ENCODE measurements around the gene ALOX15B. TPM values are rescaled to one million over a fixed set of nuclear protein-coding genes. Genes with fewer than 3 reads are reported as not detected.
"Not testable (repeated sequence)": the region's sequence is repeated elsewhere in the genome, so short reads cannot be mapped to it uniquely, and the experiment has no call there.

The ALOX15B gene
- total RNA-seq, 1 donor from 2014 or later, result not detected

DNA sequence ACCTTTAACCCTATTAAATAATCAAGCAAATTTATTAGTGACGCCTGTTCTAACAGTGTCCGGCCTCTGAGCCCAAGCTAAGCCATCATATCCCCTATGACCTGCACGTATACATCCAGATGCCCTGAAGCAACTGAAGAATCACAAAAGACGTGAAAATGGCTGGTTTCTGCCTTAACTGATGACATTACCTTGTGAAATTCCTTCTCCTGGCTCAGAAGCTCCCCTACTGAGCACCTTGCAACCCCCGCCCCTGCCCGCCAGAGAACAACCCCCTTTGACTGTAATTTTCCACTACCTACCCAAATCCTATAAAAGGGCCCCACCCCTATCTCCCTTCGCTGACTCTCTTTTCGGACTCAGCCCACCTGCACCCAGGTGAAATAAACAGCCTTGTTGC, 23.0 kb downstream of the ALOX15B start:
- DNase-seq (ENCODE audit: low spot score), result not testable (repeated sequence)

DNA sequence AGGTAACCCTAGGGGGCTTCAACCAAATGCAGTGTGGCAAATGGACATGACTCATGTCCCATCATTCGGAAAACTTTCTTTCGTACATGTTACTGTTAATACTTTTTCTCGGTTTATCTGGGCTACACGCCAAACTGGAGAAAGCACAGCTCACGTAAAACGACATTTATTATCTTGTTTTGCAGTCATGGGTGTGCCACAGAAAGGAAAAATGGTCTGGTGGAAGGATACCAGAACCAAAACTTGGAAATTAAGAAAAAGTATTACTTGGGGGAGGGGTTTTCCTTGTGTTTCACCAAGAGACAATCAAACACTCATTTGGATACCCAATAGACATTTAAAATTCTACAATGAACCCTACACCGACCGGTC, 23.6 kb downstream of the ALOX15B start:
- peak; percentile 58 for DNase-seq (ENCODE audit: low spot score)

DNA sequence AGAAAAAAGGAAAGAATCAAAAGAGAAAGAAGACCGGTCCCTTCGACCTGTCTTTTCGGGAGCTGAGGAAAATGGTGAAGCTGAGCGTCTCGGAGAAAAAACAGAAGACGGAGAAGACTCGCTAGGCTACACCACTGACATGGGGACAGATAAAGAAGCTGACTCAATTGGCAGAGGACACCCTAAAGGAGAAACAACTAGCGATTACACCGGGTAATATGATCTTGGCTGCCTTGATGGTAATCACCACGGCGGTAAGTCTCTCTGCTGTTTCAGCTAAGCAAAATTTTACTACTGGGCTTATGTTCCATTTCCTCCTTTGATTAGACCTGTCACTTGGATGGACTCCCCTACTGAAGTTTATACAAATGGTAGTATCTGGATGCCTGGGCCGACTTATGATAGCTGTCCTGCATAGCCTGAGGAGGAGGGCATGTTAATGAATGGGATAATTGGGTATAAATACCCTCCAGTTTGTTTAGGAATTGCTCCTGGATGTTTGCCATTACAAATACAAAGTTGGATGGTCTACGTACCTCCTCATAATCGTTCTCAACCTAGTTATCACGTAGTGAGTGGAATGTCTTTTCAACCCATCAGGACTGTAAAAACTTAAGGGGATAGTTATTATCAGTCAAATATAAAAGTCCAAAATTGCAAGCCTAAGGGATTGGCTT, 24.1 kb downstream of the ALOX15B start:
- no peak for DNase-seq (ENCODE audit: low spot score)

DNA sequence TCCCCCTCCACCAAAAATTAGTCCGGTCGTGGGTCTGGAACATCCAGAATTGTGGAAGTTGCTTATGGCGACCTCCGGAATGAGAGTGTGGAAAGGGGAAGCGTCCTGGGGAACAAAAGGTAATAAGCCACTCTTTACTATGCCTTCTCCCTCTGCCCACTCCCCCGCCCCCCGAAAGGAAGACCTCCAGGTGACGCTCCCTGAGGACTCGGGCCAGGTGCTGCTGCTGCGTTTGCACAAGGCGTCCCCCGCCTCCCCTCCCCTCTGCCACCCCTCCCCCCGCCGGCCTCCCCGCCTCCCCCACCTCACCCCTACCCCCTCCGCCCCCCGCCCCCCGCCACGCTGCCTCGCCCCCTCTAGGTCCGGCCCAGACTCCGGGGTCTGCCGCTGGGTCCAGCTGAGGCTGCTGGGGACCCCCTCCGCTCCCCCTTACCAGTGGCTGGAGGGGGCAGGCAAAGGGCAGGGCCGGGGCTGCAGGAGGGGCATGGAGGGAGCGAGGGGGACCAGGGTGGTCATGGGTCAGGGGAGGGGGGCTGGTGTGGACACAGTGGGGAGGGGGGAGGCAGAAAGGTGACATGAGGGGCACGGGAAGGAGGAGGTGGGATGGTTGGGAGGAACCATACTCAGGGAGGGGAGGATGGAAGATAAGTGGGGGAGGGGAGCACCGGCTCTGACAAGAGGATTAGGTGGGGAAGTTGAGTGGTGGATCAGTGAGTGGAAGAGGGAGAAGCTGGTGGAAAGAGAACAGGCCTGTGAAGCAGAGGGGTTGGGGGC, 25.1 kb downstream of the ALOX15B start:
- DNase-seq (ENCODE audit: low spot score), result no peak

DNA sequence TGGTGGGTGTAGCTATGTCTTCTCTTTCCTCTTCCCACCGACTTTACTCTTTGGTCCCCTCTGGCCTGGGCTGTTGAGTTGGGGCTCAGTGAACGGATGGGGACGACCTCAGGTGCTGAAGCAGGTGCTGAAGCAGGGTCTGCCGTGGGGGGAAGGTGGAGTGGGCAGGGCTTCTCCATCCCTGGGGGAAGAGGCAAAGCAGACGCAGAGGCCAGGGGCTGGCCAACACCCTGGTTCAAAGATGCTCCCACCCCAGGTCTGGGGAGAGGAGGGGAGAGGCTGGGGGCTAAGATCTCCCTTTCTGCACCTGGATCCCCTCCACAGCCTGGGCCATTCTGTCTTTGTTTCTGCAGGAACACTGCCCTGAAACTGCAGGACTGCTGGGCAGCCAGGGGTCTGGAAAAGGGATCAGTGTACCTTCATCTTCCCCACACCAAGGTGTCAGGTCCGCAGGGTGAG, 25.7 kb downstream of the ALOX15B start:
- no peak for DNase-seq (ENCODE audit: low spot score)

DNA sequence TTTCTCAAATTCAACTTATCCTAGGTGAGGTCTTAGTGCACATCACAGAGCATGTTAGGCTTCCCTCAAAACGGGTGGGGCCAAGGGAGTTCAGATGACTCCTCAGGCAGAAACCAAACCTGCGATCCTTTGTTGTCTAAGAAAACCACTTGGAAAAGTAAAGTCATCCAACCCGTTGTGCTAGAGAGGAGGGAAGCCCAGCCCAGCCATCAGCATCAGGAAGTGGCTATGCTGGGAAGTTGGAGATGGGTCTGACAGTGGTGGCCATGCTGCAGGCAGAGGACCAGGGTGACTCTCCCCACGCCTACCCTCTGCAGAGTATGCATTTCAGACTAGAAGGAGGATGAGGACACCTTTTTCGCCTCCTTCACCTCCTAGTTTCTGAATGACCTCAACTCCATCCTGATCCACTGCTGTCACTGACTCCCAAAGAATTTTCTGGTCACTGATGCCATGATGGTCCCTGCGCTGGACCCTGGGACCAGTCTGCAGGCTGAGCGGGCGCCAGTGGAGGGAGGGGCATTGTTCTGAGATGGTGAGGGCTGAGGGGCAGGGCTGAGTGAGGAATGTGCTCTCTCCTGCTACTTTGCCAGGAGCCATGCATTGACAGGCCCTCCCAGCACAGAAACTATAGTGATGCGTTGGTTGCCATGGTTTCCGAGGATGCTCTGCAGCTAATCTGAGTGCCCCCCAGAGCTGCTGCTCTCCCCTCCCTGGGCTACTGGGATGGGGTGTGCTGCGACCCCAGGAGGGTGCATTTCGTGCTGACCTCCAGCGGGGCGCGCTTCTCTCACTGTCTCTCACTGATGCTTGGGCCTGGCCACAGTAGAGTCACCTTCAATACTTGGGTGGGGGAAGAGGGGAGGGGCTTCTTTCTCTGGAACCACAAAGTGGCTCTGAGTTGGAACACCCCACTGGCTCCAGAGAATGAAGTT, 28.2 kb downstream of the ALOX15B start:
- no peak for DNase-seq (ENCODE audit: low spot score)

DNA sequence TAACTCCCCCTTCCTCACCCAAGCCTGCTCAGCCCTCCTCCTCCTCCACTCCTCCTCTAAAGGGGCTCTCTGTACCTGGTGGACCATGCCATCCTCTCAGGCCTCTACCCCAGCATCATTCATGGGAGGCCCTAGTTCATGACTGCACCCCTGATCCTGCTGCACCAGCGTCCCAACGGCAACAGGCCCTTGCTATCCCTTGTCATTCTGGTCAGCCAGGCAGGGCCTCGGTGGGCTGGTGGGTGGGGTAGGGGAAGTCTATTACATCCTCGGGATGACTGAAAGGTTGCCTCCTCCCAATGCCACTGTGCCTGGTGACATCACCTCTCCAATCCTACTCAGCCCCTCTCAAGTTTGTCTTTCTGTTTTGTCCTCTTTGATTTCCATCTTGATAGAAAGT, 28.9 kb downstream of the ALOX15B start:
- no peak for DNase-seq (ENCODE audit: low spot score)

DNA sequence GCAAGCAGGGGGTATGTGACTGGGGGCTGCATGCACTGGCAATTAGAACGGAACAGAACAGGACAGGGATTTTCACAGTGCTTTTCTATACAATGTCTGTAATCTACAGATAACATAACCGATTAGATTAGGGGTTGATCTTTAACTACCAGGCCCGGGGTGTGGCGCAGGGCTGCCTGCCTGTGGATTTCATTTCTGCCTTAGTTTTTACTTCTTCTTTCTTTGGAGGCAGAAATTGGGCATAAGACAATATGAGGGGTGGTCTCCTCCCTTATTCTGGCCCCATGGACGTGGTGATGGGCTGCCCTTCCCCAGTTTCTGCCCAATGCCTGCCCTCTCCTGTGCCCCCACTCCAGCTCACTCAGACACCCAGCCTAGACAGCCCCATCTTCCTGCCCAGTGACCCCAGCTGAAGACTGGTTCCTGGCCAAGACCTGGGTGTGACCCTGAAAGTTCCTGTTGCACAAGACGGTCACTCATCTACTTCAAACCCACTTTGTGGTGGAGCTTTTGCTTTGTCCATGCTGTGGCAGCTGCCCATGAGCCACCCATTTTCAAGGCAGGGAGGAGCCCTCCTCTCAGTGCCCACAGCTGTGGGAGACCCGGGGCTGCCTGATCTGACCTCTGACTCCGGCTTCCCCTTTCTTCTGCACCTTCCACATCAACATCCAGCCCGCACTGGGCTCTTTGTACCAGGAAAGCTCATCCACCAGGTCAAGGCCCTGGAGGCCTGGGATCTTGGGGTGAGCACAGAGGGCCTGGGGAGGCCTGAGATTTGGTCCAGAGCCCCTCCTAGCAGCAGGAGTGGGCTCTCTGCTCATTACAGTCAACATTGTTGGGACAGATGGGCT, 30.1 kb downstream of the ALOX15B start:
- no peak for DNase-seq (ENCODE audit: low spot score)

DNA sequence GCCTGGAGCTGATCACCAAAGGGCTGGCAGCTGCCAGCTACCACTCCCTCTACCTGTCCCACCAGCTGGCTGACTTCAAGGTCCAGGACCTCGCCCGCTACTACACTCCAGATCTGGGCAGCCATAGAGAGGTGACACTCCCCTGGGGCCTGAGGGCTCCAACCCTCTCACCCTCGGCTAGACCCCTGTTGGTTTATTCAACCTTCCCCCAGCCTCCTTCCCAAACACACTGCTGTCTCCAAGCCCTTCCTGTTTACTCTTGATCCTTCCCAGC, 30.7 kb downstream of the ALOX15B start:
- DNase-seq (ENCODE audit: low spot score), result no peak

DNA sequence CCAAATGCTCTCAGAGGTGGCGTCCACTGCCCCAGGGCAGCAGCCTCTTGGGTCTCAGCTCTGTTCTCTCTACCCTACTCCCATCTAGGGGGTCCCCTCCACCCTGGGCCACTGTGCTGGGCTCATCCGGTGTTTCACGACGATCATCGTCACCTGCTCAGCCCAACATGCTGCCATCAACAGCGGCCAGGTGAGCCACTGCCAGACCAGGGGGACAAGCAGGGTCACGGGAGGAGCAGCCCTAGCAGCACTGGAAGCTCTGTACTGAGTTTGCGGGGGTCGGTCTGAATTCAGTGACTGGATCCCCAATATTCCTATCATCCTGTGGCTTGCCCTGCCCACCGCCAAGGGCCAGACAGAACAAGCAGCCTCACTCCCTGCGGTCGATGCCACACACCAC, 32.6 kb downstream of the ALOX15B start:
- DNase-seq (ENCODE audit: low spot score), result no peak

DNA sequence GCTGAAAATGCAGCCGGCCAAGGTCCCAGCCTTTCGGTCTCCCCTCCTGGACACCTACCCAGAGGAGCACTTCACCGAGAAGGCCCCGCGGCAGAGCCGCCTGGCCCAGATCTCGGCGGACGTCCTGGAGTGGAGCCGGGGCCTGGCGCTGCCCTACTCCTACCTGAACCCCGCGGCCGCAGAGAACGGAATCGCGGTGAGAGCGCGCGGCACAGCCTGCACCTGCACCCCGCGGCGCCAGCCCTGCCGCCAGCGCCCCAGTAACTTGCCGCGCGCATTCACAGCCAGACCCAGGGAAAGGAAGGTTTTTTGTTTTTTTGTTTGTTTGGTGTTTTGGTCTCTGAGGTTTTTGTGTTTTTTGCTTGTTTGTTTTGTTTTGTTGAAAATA, 33.5 kb downstream of the ALOX15B start:
- no peak for DNase-seq (ENCODE audit: low spot score)

DNA sequence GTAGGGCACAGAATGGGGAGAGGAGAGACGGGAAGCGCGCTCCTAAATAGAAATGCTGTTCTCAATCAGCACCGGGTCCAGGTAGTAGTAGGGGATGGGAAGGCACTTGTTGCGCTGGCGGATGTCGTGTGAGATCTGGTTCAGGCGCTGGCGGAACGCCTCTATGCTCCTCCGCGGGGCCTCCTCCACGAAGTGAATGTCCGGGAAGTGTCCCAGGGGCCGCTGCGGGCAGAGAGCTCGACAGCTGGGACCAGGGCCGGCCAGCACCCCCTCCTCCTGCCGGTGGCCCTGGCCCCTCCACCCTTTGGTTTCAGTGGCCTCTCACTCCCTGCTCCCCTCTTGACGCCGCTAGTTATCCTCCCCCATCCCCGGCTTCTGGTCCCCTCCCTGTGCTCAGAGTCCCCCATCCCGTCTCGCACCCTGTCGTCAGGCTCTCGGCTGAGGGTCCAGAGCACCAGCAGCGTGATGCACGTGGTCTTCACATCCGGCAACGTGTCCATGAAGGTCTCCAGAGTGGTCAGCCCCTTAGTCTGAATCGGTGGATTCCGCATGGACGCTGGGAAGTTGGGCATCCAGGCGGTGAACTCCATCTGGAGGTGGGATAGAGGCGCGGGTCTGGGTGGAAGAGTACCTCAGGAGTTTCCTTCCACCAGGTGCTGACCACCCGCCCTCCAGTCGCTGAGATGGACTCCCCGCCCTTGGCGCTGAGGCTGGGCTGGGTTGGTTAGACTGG, 34.0 kb downstream of the ALOX15B start:
- DNase-seq (ENCODE audit: low spot score), result no peak

DNA sequence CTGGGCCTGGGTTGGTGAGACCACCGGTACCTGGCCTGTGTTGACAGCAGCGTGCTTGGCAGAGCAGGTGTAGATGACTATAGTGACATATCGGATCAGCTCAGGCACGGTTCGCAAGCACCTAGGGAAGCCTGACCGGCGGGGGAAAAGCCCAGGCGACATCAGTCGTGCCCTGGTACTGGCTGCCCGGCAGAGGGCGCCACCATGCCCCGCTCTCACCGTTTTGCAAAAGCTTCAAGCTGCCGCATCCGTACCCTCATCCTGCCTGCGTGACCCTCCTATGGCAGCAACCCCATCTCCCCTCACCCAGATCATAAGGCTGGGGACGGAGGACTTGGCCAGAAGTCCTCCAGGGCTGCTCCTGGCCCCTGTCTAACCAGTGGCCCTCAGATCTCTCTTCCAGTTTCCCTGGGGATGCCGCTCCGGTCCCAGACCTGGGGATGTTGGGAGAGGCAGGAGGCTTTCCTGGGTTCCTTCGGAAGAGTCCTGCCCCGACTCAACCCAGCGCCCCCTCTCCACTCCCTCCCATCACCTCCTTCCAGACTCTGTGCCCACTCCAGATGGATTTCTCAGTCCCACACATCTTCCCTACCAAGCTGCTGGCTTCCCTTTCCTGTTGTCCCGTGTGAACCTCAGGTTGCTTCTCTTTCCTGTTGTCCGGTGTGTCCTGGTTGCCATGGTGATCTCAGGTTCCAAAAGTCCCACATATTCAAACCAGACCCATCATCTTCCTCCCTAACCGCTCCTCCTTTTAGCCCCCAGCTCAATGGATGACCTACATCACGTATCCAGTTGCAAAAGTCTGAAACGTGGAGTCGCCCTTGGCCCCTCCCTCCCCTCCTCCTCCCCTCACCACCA, 35.0 kb downstream of the ALOX15B start:
- no peak for DNase-seq (ENCODE audit: low spot score)

DNA sequence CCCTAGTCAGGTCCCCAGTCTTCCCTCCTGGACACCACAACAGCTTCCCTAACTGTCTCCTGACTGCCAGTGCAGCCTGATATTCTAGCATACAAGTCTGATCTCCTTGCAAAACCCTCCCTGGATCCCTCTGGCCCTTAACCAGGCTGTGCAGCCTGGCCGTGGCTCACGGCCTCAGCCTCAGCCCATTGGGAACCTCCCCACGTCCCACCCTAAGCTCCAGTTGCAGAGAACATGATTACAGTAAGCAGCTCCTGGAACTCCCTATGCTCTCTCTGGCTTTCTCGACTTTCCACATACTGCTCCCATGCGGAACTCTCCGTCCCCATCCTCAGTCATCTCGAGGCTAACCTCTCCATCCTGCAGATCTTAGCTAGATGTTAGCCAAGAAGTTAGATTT, 35.7 kb downstream of the ALOX15B start:
- DNase-seq (ENCODE audit: low spot score), result peak; percentile 55

DNA sequence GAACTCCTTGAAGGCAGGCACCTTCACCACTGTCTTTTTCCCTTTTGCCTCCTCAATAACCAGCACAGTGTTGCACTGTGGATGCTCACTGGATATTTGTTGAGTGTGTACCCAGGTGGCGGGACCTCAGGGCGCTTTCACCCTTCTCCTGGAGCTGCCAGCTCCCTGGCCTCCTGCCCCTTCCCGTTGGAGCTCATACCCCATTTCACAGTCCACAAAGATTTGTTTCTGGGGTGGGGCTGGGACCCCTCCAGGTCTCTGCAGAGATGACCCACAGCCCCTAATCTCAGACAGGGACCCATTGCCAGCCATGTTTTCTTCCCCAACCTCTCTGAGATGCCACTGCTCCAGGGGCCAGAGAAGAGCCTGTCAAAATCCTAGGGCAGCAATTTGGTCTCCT, 36.2 kb downstream of the ALOX15B start:
- DNase-seq (ENCODE audit: low spot score), result no peak

DNA sequence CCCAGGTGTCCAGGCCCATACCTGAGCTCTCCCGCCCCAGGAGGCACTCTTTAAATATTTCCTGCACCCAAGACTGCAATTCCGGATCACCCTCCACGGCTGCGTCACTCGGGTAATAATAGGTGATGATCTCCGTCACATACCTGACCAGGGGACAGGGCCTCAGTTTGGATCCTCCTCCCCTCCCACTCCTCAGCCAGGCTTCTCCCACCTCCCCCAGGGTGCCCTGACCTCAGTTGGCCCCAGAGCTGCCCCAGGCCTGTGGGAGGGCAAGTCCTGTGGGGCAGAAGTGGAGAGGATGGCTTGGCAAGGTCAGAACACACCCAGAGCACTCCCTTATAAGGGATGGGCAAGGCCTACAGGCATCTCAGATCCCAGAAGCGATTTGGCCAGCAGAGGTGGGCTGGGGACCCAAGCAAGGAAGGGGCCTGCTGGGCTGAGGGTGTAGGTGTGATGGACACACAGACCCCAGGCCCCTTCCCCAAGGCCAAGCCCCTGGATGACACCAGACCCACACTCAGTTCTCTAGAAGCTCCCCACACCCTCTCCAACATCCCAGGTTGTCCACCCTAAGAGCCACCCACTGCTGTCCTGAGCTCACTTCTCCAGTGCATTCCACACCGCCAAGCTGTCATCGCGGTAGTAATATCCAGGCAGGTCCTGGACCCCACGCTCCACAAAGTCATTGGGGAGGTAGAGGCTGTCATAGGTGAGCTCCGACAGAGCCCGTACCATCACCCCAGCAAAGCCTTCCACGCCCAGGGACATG, 36.9 kb downstream of the ALOX15B start:
- DNase-seq (ENCODE audit: low spot score), result no peak

DNA sequence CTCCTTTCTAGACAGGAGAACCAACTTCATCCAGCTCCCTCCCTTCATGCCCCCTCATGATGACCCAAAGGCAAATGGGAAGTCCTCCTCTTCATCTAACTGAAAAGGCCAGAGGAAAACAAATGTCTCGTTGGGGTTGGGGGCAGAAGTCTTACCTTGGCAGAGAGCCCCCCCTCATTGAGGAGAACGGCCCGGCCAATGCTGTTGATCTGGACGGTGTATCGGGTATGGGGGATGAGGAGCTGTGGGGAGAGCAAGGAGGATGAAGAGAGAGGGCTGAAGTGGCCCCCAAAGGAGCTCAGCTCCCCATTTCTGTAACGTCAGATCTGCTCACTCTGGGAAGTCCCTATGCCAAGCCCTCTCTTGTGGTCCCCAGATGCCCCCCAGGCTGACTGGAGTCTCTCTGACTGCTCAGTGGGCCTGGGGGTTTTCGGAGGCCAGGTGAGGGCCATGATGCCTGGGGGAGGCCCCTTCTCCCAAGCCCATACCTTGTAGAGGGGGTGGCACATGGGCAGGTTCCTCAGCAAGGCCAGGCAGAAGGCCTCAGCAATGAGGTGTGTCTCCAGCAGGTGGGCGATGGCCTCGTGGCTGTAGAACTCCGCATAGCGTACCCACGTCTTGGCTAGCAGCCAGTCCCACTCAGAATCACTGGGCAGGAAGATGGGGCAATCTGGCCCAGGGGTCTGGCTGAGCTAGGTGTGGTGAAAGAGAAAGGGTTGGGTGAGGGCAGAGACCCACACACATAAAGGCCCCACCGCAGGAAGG, 37.8 kb downstream of the ALOX15B start:
- DNase-seq (ENCODE audit: low spot score), result no peak

DNA sequence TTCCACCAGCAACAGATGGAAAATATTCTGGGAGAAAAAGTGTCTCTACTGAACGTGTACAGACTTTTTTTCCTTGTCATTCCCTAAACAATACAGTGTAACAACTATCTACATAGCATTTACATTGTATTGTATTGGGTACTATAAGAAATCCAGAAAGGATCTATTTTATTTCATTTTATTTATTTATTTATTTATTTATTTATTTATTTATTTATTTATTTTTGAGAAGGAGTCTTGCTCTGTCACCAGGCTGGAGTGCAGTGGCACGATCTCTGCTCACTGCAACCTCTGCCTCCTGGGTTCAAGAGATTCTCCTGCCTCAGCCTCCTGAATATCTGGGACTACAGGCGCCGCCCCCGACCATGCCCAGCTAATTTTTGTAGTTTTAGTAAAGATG, 39.1 kb downstream of the ALOX15B start:
- DNase-seq (ENCODE audit: low spot score), result not testable (repeated sequence)

Data from umbilical cord (tissue), 2 donors.